Measurements from ENCODE around the gene F7.

Gene F7

GRCh38 chr13:113167575-113167974 lies 62.0 kb downstream of the F7 start:
- H3F3A ChIP-seq (ENCODE audit: control insufficient read depth, insufficient read depth), result peaks cover 8% of the 10 kb centered on the region
- no peak overlapping the region for H3K27ac ChIP-seq (ENCODE audit: low read depth, low read length)
- H3K36me3 ChIP-seq (ENCODE audit: control insufficient read depth, low read length), result peaks cover 31% of the 10 kb centered on the region
- H3K27me3 ChIP-seq (ENCODE audit: control insufficient read depth, low read length), result no peaks in the 10 kb centered on the region
- H3K4me2 ChIP-seq (ENCODE audit: low read length), result no peak overlapping the region
- no peaks in the 10 kb centered on the region for H3K9me2 ChIP-seq (replicated peaks; ENCODE audit: control insufficient read depth, low read length)
- H3K9me3 ChIP-seq (ENCODE audit: control insufficient read depth, insufficient read depth, low read length), result no peaks in the 10 kb centered on the region
- no peaks in the 10 kb centered on the region for H4K20me1 ChIP-seq (ENCODE audit: control insufficient read depth, insufficient read depth, low read depth, low read length)
- no peaks in the 10 kb centered on the region for H3K79me2 ChIP-seq (ENCODE audit: control insufficient read depth, low read length)
- TF ChIP-seq CTCF (IDR thresholded peaks at IDR 0.05; ENCODE audit: low read depth, low read length, poor library complexity, severe bottlenecking), result no peak
- TF ChIP-seq EZH2phosphoT487 (IDR thresholded peaks at IDR 0.05; ENCODE audit: borderline replicate concordance, low read length), result no peak
- H3K4me1 ChIP-seq (ENCODE audit: control insufficient read depth, low read length), result peaks cover 7% of the 10 kb centered on the region
- H3K4me3 ChIP-seq (ENCODE audit: low read length), result no peak overlapping the region

DNA sequence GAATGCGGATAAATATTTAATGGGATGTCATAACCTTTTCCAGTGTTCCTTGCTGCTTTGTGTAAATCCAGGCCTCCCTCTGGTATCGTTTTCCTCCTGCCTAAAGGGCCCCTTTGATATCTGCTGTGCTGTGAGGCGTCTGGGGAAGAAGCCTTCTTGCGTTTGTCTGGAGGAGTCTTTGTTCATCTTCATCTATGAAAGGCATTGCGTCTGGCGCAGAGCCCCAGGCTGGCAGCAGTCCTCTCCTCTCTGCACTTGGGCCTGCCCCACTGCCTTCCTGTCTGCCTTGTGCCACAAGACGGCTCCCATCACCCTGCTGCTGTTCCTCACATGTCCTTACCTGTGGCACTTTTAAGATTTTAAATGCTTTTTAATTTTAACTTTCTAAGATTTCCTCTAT lies 62.6 kb downstream of the F7 start:
- Histone ChIP-seq H3K9me2 (replicated peaks; ENCODE audit: control insufficient read depth, low read length) (no peaks in the 10 kb centered on the region), H3K36me3 (ENCODE audit: control insufficient read depth, low read length) (peaks cover 31% of the 10 kb centered on the region), H3K4me3 (ENCODE audit: low read length) (no peak overlapping the region), H3K79me2 (ENCODE audit: control insufficient read depth, low read length) (no peaks in the 10 kb centered on the region), H3K27ac (ENCODE audit: low read depth, low read length) (no peak overlapping the region), H3K4me2 (ENCODE audit: low read length) (no peak overlapping the region), H3F3A (ENCODE audit: control insufficient read depth, insufficient read depth) (peaks cover 8% of the 10 kb centered on the region), H3K27me3 (ENCODE audit: control insufficient read depth, low read length) (no peaks in the 10 kb centered on the region), H3K4me1 (ENCODE audit: control insufficient read depth, low read length) (peaks cover under 1% of the 10 kb centered on the region), H4K20me1 (ENCODE audit: control insufficient read depth, insufficient read depth, low read depth, low read length) (no peaks in the 10 kb centered on the region), H3K9me3 (ENCODE audit: control insufficient read depth, insufficient read depth, low read length) (no peaks in the 10 kb centered on the region)
- TF ChIP-seq CTCF (IDR thresholded peaks at IDR 0.05; ENCODE audit: low read depth, low read length, poor library complexity, severe bottlenecking), result no peak

DNA sequence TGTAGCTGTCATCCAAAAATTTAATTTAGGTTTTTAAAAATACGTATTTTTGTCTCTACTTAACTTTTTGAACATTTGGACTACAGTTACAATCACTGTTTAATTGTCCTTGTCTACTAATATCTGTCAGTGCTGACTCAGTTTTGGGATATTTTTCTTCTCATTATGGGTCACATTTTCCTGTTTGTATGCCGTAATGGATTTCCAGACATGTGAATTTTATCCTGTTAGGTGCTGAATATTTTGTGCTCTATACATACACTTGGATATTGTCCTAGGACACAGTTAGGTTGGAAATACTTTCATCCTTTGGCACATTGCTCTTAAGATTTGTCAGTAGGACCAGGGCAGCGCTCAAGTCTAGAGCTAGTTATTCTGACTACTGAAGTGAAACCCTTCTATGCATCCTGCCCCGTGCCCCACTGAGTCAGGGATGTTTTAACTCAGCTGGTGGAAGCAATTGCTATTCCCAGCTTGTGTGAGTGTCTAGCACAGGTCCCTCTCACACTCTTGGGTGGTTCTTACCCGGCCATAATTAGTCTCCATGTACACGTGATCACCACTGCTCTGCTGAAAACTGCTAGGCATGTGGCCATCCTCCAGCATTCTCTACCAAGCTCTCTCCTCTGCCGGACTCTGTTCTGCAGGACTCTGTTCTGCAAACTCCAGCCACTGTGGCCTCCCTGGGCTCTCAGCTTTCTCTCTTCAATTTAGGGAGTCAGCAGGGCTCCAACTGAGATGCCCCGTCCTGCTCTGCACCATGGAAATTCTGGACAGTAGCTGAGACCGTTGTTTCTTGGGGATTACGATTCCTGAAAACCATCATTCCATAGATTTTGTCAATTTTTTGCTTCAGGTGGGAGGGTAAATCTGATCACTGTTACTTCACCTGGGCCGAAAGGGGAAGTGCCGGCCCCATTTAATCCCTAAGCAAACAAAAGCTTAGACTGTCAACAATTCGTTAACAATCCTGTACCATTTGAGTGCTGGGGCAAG lies 64.0 kb downstream of the F7 start:
- H3K27ac ChIP-seq (ENCODE audit: low read depth, low read length), result no peak overlapping the region

More for the DNA sequence above, 64.0 kb downstream of the F7 start:
- Histone ChIP-seq H3K36me3 (ENCODE audit: control insufficient read depth, low read length) (peaks cover 32% of the 10 kb centered on the region), H3F3A (ENCODE audit: control insufficient read depth, insufficient read depth) (peaks cover 8% of the 10 kb centered on the region), H3K4me1 (ENCODE audit: control insufficient read depth, low read length) (no peaks in the 10 kb centered on the region), H3K9me3 (ENCODE audit: control insufficient read depth, insufficient read depth, low read length) (no peaks in the 10 kb centered on the region), H3K4me3 (ENCODE audit: low read length) (no peak overlapping the region), H3K27me3 (ENCODE audit: control insufficient read depth, low read length) (no peaks in the 10 kb centered on the region), H4K20me1 (ENCODE audit: control insufficient read depth, insufficient read depth, low read depth, low read length) (no peaks in the 10 kb centered on the region), H3K4me2 (ENCODE audit: low read length) (no peak overlapping the region), H3K9me2 (replicated peaks; ENCODE audit: control insufficient read depth, low read length) (no peaks in the 10 kb centered on the region), H3K79me2 (ENCODE audit: control insufficient read depth, low read length) (no peaks in the 10 kb centered on the region)
- TF ChIP-seq EZH2phosphoT487 (IDR thresholded peaks at IDR 0.05; ENCODE audit: borderline replicate concordance, low read length) (no peak), CTCF (IDR thresholded peaks at IDR 0.05; ENCODE audit: low read depth, low read length, poor library complexity, severe bottlenecking) (no peak)

Measured in DOHH2 (cell line).